Gastroesophageal sphincter (tissue), 3 donors: ENCODE data around the gene KRAS.

Experiments used
- CTCF ChIP-seq, 4 experiments: fragments of 200-600 bp in 2 of 4; fragments of 450-650 bp in 2 of 4; sonication (generic) in 1 of 4; IDR thresholded peaks; one replicate each; pipeline ENCODE4 v1.5.1; 2017 to 2019; ENCODE audit warnings: antibody characterized with exemption in 4 of 4, mild to moderate bottlenecking in 2 of 4, moderate library complexity in 2 of 4
- POLR2A ChIP-seq, 2 donors: fragments of 450-650 bp; IDR thresholded peaks; one replicate each; pipeline ENCODE4 v1.6.1; 2017; ENCODE audit warnings: antibody characterized with exemption in 2 of 2, mild to moderate bottlenecking in 2 of 2, moderate library complexity in 1 of 2

DNA sequence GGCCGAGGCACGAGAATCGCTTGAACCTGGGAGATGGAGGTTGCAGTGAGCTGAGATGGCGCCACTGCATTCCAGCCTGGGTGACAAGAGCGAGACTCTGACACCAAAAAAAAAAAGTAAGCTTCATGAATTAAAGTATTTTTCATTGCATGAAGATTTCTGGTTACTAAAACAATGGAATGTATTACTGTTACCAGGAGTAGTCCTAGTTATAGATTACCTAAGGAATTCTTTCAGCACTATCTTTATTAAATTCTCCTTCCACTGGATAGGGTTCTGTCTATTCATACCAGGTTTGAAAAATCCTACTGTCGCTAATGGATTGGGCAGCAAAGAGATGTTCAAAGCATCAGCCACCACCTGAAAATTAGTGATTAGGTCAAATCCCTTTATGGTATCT lies 43.3 kb downstream of the KRAS start:
- TF ChIP-seq CTCF (IDR thresholded peaks at IDR 0.05) (no peak), POLR2A (IDR thresholded peaks at IDR 0.05) (no peak)
